Thoracic aorta (tissue), 2 donors: ENCODE results near the gene RASL12. TPM values are rescaled to one million over a fixed set of nuclear protein-coding genes. Genes with fewer than 3 reads are reported as not detected.
"Not testable (repeated sequence)": the region's sequence is repeated elsewhere in the genome, so short reads cannot be mapped to it uniquely, and the experiment has no call there.

Source experiments
- ATAC-seq: fragments of 150-250 bp; one replicate; pipeline ENCODE4 v1.8.0; 2017; ENCODE audit warnings: low read depth; ENCODE audit not compliant: insufficient number of reproducible peaks, low FRiP score
- DNase-seq: peaks from one replicate; pipeline ENCODE4 v3.0.0-alpha.2; 2020; ENCODE audit warnings: low spot score
- H3K27ac ChIP-seq, 2 donors: fragments of 200-600 bp; sonication (generic); 1 replicate in 1 of 2; 2 replicates in 1 of 2; pipeline ENCODE4 v1.5.1; 2016; ENCODE audit warnings: mild to moderate bottlenecking in 2 of 2, moderate library complexity in 2 of 2
- H3K27me3 ChIP-seq: fragments of 200-600 bp; sonication (generic); replicated peaks from 2 replicates; pipeline ENCODE4 v1.6.0; 2016; ENCODE audit warnings: mild to moderate bottlenecking; ENCODE audit not compliant: insufficient read depth
- H3K36me3 ChIP-seq: fragments of 200-600 bp; sonication (generic); one replicate; pipeline ENCODE4 v1.5.1; 2016
- H3K4me1 ChIP-seq, 2 donors: fragments of 200-600 bp; sonication (generic); 1 replicate in 1 of 2; 2 replicates in 1 of 2; pipeline versions ENCODE4 v1.5.1 to v1.6.0; 2016; ENCODE audit warnings: low read depth in 2 of 2, mild to moderate bottlenecking in 1 of 2; ENCODE audit not compliant: control insufficient read depth in 1 of 2
- H3K4me3 ChIP-seq: fragments of 200-600 bp; sonication (generic); 2 replicates; pipeline ENCODE4 v1.5.1; 2016; ENCODE audit warnings: mild to moderate bottlenecking
- H3K9me3 ChIP-seq: fragments of 200-600 bp; sonication (generic); 2 replicates; pipeline ENCODE4 v1.5.1; 2016
- total RNA-seq, 2 donors: library from RNA; depleted of rRNA; stranded (reverse); fragments of >200 nt; gene quantifications; one replicate each; pipeline versions ENCODE4 v1.1.0 to v1.2.3, GENCODE V29; 2016
- TF ChIP-seq, protein P1 (sequence below): fragments of 200-600 bp; sonication (generic); IDR thresholded peaks from one replicate; pipeline ENCODE4 v1.5.1; 2019; ENCODE audit warnings: antibody characterized with exemption

The RASL12 gene
- total RNA-seq, 2 donors from 2014 or later, result 211 to 324 TPM

DNA sequence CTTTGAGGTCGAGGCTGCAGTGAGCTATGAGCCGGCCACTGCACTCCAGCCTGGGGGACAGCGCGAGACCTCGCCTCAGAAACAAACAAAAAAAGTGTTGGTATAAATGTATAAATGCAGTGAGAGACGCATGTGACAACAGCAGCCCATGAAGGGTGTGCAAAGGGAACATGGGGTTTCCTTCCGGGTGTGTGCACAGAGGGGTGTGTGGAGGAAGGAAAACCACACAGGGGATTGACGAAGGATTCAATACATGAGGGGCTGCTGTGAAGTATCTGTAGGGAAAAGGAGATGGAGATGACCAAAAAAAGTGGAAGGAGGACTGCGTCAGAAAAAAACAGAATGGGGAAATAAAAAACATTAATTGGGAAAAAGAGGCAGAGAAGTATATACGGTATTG, 39.5 kb downstream of the RASL12 start:
- Histone ChIP-seq H3K4me1 (peaks cover 8 to 16% of the 10 kb centered on the region in 2 donors), H3K27me3 (no peaks in the 10 kb centered on the region), H3K4me3 (peak overlapping the region; percentile 98), H3K9me3 (no peaks in the 10 kb centered on the region), H3K27ac (no peak overlapping the region), H3K36me3 (peaks cover 5% of the 10 kb centered on the region)
- TF ChIP-seq, protein P1, sequence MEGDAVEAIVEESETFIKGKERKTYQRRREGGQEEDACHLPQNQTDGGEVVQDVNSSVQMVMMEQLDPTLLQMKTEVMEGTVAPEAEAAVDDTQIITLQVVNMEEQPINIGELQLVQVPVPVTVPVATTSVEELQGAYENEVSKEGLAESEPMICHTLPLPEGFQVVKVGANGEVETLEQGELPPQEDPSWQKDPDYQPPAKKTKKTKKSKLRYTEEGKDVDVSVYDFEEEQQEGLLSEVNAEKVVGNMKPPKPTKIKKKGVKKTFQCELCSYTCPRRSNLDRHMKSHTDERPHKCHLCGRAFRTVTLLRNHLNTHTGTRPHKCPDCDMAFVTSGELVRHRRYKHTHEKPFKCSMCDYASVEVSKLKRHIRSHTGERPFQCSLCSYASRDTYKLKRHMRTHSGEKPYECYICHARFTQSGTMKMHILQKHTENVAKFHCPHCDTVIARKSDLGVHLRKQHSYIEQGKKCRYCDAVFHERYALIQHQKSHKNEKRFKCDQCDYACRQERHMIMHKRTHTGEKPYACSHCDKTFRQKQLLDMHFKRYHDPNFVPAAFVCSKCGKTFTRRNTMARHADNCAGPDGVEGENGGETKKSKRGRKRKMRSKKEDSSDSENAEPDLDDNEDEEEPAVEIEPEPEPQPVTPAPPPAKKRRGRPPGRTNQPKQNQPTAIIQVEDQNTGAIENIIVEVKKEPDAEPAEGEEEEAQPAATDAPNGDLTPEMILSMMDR, result no peak
- DNase-seq (no peak), ATAC-seq (no peak)

DNA sequence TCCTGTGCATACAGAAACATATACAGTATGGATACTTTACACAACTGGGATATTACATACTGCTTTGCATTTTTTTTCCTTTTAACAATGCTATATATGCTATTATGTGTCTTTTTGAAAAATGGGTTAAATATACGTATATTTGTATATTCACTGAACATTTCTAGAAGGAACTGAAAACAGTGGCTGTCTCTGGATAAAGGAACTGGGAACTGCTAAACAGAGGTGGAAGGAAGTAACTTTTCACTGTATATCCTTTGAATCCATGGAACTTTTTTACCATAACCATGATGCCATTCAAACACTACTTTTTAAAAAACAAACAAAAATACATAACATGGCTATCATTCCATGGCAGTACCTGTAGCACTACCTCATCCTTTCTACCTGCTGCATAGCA, 40.2 kb downstream of the RASL12 start:
- TF ChIP-seq, protein P1, result no peak
- Histone ChIP-seq H3K9me3 (no peaks in the 10 kb centered on the region), H3K36me3 (peaks cover 5% of the 10 kb centered on the region), H3K27ac (no peak overlapping the region), H3K4me1 (peaks cover 8 to 12% of the 10 kb centered on the region in 2 donors), H3K27me3 (no peaks in the 10 kb centered on the region), H3K4me3 (no peak overlapping the region)
- DNase-seq (no peak), ATAC-seq (no peak)

DNA sequence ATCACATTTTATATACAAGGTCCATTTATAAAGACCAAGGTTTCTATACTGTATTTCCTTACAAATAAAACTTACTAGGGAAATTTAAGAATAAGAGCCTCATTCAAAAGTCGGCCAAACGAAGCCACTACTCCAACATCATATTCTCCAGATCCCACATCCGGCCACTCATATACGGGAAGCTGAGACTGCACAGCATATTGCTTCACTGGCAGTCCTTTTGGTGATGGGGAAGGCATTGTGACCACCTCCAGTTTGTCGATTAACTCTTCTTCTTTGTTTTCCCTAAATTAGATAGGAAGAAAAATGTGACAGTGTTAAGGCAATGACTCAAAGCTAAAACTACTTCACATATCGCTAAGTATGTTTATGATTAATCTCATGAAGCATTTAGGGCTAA, 41.0 kb downstream of the RASL12 start:
- H3K27me3 ChIP-seq, result no peaks in the 10 kb centered on the region
- no peak overlapping the region for H3K27ac ChIP-seq
- DNase-seq (no peak), ATAC-seq (no peak)
- peaks cover 5% of the 10 kb centered on the region for H3K36me3 ChIP-seq
- no peak overlapping the region for H3K4me3 ChIP-seq
- H3K4me1 ChIP-seq, result peaks cover 8 to 12% of the 10 kb centered on the region in 2 donors
- TF ChIP-seq, protein P1, result no peak
- H3K9me3 ChIP-seq, result no peaks in the 10 kb centered on the region

DNA sequence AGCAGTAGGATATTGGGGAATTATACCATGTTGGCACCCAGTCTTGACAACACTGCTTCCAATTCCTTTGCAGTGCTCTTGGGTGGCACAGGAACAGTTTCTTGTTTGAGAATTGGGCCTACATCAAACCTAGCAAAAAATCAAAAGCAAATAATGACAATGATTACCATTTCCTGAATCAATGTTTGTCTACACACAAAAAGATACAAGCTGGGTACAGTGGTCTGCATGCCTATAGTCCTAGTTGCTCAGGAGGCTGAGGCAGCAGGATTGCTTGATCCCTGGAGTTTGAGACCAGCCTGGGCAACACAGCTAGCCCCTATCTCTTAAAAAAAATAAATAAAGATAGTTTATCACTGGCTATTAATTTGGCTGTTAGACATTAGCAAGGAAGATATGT, 46.3 kb downstream of the RASL12 start:
- TF ChIP-seq, protein P1, result no peak
- Histone ChIP-seq H3K27me3 (no peaks in the 10 kb centered on the region), H3K4me3 (no peak overlapping the region), H3K36me3 (peaks cover 20% of the 10 kb centered on the region), H3K9me3 (no peaks in the 10 kb centered on the region), H3K4me1 (no peaks in the 10 kb centered on the region), H3K27ac (no peak overlapping the region)
- ATAC-seq (no peak), DNase-seq (no peak)

DNA sequence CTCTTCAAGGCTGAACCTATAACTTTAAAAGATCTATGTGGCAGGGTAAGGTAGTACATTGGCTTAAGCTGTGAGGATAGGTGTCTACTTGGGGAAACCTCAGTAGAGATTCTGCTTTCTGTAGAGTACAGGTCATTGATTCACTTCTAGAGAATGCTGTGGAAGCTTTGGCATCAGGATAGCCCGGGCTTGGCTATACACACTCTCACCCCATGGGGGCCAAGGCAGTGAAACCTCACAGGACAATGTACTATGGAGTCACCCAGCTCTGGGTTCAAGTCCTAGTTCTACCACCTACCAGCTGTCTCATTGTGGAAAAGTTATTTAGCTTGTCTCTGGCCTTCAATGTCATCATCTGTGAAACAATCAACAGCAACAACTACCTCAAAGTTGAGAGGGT, 47.4 kb downstream of the RASL12 start:
- Histone ChIP-seq H3K27ac (no peak overlapping the region), H3K9me3 (no peaks in the 10 kb centered on the region), H3K36me3 (peaks cover 24% of the 10 kb centered on the region), H3K27me3 (no peaks in the 10 kb centered on the region), H3K4me3 (no peak overlapping the region), H3K4me1 (no peaks in the 10 kb centered on the region)
- DNase-seq, result no peak
- no peak for ATAC-seq
- TF ChIP-seq, protein P1, result no peak

DNA sequence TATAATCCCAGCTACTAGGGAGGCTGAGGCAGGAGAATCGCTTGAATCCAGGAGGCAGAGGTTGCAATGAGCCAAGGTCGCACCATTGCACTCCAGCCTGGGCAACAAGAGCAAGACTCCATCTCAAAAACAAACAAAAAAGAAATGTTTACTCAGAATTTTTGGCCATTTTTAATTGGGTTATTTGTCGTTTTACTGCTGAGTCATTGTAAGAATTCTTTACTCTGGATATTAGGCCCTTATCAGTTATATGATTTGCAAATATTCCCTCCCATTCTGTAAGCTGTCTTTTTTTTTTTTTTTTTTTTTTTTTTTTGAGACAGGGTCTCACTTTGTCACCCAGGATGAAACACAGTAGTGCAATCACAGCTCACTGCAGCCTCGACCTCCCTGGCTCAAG, 56.6 kb downstream of the RASL12 start:
- not testable (repeated sequence) for DNase-seq, H3K4me1 ChIP-seq, H3K27me3 ChIP-seq, H3K4me3 ChIP-seq, ATAC-seq, H3K27ac ChIP-seq, H3K9me3 ChIP-seq
- H3K36me3 ChIP-seq, result peaks cover 24% of the 10 kb centered on the region
